Measurements from ENCODE around the gene RUNX1.

DNA sequence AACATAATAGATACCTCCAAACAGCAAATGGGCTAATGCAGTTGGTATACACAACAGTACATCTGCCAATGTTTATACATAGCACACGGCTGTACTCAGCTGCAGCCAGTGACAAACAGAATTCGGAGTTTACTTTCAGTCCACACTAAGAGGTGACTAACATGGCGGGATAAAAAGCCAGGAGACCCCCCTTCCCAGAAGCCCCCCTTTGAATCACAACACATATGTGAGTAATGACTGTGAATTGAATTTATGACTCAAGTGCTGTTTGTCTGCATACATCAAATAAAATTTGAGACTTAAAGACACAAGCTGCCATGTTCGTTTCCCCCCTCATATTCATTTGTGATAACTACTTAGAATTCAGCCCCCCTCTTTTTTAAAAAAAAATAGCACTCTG is 113.2 kb downstream of the RUNX1 start:
- TF ChIP-seq, protein P1, sequence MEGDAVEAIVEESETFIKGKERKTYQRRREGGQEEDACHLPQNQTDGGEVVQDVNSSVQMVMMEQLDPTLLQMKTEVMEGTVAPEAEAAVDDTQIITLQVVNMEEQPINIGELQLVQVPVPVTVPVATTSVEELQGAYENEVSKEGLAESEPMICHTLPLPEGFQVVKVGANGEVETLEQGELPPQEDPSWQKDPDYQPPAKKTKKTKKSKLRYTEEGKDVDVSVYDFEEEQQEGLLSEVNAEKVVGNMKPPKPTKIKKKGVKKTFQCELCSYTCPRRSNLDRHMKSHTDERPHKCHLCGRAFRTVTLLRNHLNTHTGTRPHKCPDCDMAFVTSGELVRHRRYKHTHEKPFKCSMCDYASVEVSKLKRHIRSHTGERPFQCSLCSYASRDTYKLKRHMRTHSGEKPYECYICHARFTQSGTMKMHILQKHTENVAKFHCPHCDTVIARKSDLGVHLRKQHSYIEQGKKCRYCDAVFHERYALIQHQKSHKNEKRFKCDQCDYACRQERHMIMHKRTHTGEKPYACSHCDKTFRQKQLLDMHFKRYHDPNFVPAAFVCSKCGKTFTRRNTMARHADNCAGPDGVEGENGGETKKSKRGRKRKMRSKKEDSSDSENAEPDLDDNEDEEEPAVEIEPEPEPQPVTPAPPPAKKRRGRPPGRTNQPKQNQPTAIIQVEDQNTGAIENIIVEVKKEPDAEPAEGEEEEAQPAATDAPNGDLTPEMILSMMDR (IDR thresholded peaks at IDR 0.05) = no peak
- no peak for TF ChIP-seq POLR2A (IDR thresholded peaks at IDR 0.05)
